H9 (cell line): ENCODE data around the gene KRTAP12-2. TPM values are rescaled to one million over a fixed set of nuclear protein-coding genes. Genes with fewer than 3 reads are reported as not detected.

ENCODE experiments used
- DNase-seq: peaks from one replicate; pipeline ENCODE4 v3.0.0-alpha.2; 2017
- H2AFZ ChIP-seq: one replicate; pipeline ENCODE4 v1.6.1; 2013; ENCODE audit warnings: mild to moderate bottlenecking, low read length, control low read depth, moderate library complexity
- H2AK5ac ChIP-seq: 2 replicates; pipeline ENCODE4 v1.6.1; 2013; ENCODE audit warnings: low read length, control low read depth, mixed read lengths; ENCODE audit not compliant: insufficient read length
- H2BK120ac ChIP-seq: one replicate; pipeline ENCODE4 v1.6.1; 2013; ENCODE audit warnings: low read depth, mild to moderate bottlenecking, low read length, control low read depth, inconsistent platforms; ENCODE audit not compliant: poor library complexity, severe bottlenecking
- H2BK12ac ChIP-seq: 2 replicates; pipeline ENCODE4 v1.6.1; 2013; ENCODE audit warnings: low read length, control low read depth, mixed read lengths, low read depth; ENCODE audit not compliant: insufficient read length
- H2BK15ac ChIP-seq: 2 replicates; pipeline ENCODE4 v1.6.1; 2013; ENCODE audit warnings: low read depth, low read length, control low read depth
- H2BK20ac ChIP-seq: one replicate; pipeline ENCODE4 v1.6.1; 2013; ENCODE audit warnings: low read depth, mild to moderate bottlenecking, low read length, control low read depth, inconsistent platforms; ENCODE audit not compliant: poor library complexity, severe bottlenecking
- H2BK5ac ChIP-seq: 2 replicates; pipeline ENCODE4 v1.6.1; 2013; ENCODE audit warnings: low read length, control low read depth, mixed read lengths; ENCODE audit not compliant: insufficient read length
- H3K14ac ChIP-seq: 2 replicates; pipeline ENCODE4 v1.6.1; 2013; ENCODE audit warnings: low read length, control low read depth; ENCODE audit not compliant: insufficient read depth
- H3K18ac ChIP-seq: 2 replicates; pipeline ENCODE4 v1.6.1; 2013; ENCODE audit warnings: low read depth, mild to moderate bottlenecking, mixed read lengths, low read length, control low read depth; ENCODE audit not compliant: insufficient read length
- H3K23ac ChIP-seq: 2 replicates; pipeline ENCODE4 v1.6.1; 2013; ENCODE audit warnings: low read length, control low read depth, mixed read lengths, low read depth; ENCODE audit not compliant: insufficient read length
- H3K23me2 ChIP-seq: 2 replicates; pipeline ENCODE4 v1.6.1; 2013; ENCODE audit warnings: low read depth, mild to moderate bottlenecking, mixed read lengths, low read length, control low read depth; ENCODE audit not compliant: insufficient read length, poor library complexity, severe bottlenecking
- H3K27ac ChIP-seq: 2 replicates; pipeline ENCODE4 v1.5.1; 2013; ENCODE audit warnings: low read length, control low read depth, mixed read lengths, low read depth; ENCODE audit not compliant: insufficient read length
- H3K27me3 ChIP-seq: 2 replicates; pipeline ENCODE4 v1.6.1; 2013; ENCODE audit warnings: low read length, control low read depth, inconsistent platforms; ENCODE audit not compliant: insufficient read depth
- H3K4ac ChIP-seq: 2 replicates; pipeline ENCODE4 v1.6.1; 2013; ENCODE audit warnings: low read depth, mild to moderate bottlenecking, control low read depth, inconsistent platforms, low read length, moderate library complexity
- H3K4me1 ChIP-seq: 2 replicates; pipeline ENCODE4 v1.6.1; 2013; ENCODE audit warnings: low read length, control low read depth, inconsistent platforms; ENCODE audit not compliant: insufficient read depth
- H3K4me2 ChIP-seq: 2 replicates; pipeline ENCODE4 v1.6.1; 2013; ENCODE audit warnings: low read length, control low read depth, mixed read lengths; ENCODE audit not compliant: insufficient read length, insufficient read depth
- H3K56ac ChIP-seq: 2 replicates; pipeline ENCODE4 v1.6.1; 2013; ENCODE audit warnings: low read depth, mild to moderate bottlenecking, mixed read lengths, low read length, control low read depth; ENCODE audit not compliant: insufficient read length
- H3K79me1 ChIP-seq: 2 replicates; pipeline ENCODE4 v1.6.1; 2013; ENCODE audit warnings: low read depth, mild to moderate bottlenecking, moderate library complexity, low read length, control low read depth, inconsistent platforms; ENCODE audit not compliant: insufficient read depth, poor library complexity, severe bottlenecking
- H3K79me2 ChIP-seq: 2 replicates; pipeline ENCODE4 v1.6.1; 2013; ENCODE audit warnings: low read length, control low read depth, inconsistent platforms; ENCODE audit not compliant: insufficient read depth
- H3K9ac ChIP-seq: 2 replicates; pipeline ENCODE4 v1.6.1; 2013; ENCODE audit warnings: low read length, control low read depth, mixed read lengths; ENCODE audit not compliant: insufficient read length; ENCODE audit errors: extremely low read depth
- H3K9me3 ChIP-seq: one replicate; pipeline ENCODE4 v1.6.1; 2013; ENCODE audit warnings: low read depth, low read length, inconsistent platforms; ENCODE audit not compliant: control insufficient read depth
- H3T11ph ChIP-seq: one replicate; pipeline ENCODE4 v1.6.1; 2013; ENCODE audit warnings: mild to moderate bottlenecking, low read length, control low read depth, inconsistent platforms
- H4K20me1 ChIP-seq: one replicate; pipeline ENCODE4 v1.6.1; 2013; ENCODE audit not compliant: control insufficient read depth, insufficient read length, insufficient read depth
- H4K5ac ChIP-seq: 2 replicates; pipeline ENCODE4 v1.6.1; 2013; ENCODE audit warnings: low read depth, mild to moderate bottlenecking, mixed read lengths, low read length, control low read depth; ENCODE audit not compliant: insufficient read length
- H4K8ac ChIP-seq: replicated peaks from 2 replicates; pipeline ENCODE4 v1.6.1; 2013; ENCODE audit warnings: low read length, control low read depth, mixed read lengths, low read depth; ENCODE audit not compliant: insufficient read length
- H4K91ac ChIP-seq: 2 replicates; pipeline ENCODE4 v1.6.1; 2013; ENCODE audit warnings: low read depth, mild to moderate bottlenecking, moderate library complexity, mixed read lengths, low read length, control low read depth; ENCODE audit not compliant: insufficient read length
- H3K27ac Mint-ChIP-seq, 3 experiments: 2 replicates in 2 of 3; 3 replicates in 1 of 3; pipeline ENCODE4 v1.8.0; 2020 to 2021; ENCODE audit warnings: mixed read lengths in 3 of 3, mild to moderate bottlenecking in 1 of 3, moderate library complexity in 1 of 3
- H3K27me3 Mint-ChIP-seq: 2 replicates; pipeline ENCODE4 v1.8.0; 2021; ENCODE audit warnings: low read depth, mild to moderate bottlenecking, moderate library complexity, mixed read lengths
- H3K36me3 Mint-ChIP-seq, 3 experiments: 2 replicates in 2 of 3; 3 replicates in 1 of 3; pipeline ENCODE4 v1.8.0; 2020 to 2021; ENCODE audit warnings: low read depth in 3 of 3, mixed read lengths in 3 of 3; ENCODE audit not compliant: insufficient read depth in 1 of 3
- H3K4me1 Mint-ChIP-seq, 2 experiments: 2 replicates each; pipeline ENCODE4 v1.8.0; 2020; ENCODE audit warnings: mixed read lengths in 2 of 2
- H3K4me3 Mint-ChIP-seq, 2 experiments: 2 replicates in 1 of 2; 3 replicates in 1 of 2; pipeline ENCODE4 v1.8.0; 2020 to 2021; ENCODE audit warnings: mild to moderate bottlenecking in 2 of 2, mixed read lengths in 2 of 2, moderate library complexity in 1 of 2
- H3K9me3 Mint-ChIP-seq, 2 experiments: 2 replicates in 1 of 2; 3 replicates in 1 of 2; pipeline ENCODE4 v1.8.0; 2020; ENCODE audit warnings: mild to moderate bottlenecking in 2 of 2, mixed read lengths in 2 of 2, moderate library complexity in 1 of 2
- CTCF ChIP-seq: fragments of 200-600 bp; sonication (generic); conservative IDR thresholded peaks from 3 replicates; pipeline ENCODE4 v1.8.0; 2021; ENCODE audit warnings: antibody characterized with exemption, mild to moderate bottlenecking
- WGBS: extraction: QIAGEN DNeasy Blood & Tissue Kit; methylation state at CpG from one replicate; pipeline ENCODE4 v1.1.7; 2013; ENCODE audit warnings: missing lambda C conversion rate, low lambda C conversion rate, mixed read lengths; ENCODE audit not compliant: insufficient read length; ENCODE audit errors: extremely low coverage; 5-methylcytosine and 5-hydroxymethylcytosine counted together
- total RNA-seq: library from RNA; stranded (reverse); gene quantifications from 2 replicates; pipeline ENCODE4 v1.2.1, GENCODE V29; 2021

The KRTAP12-2 gene
- total RNA-seq, 1 experiment from 2014 or later: not detected

GRCh38 chr21:44619886-44620285 is 46.8 kb downstream of the KRTAP12-2 start:
- Histone ChIP-seq H2AFZ (no peak overlapping the region), H2BK12ac (no peak overlapping the region), H3K4ac (no peak overlapping the region), H4K8ac (no peak overlapping the region), H3K18ac (no peak overlapping the region), H2AK5ac (no peak overlapping the region), H3K79me1 (no peaks in the 10 kb centered on the region), H3T11ph (no peak overlapping the region), H2BK120ac (no peak overlapping the region), H2BK15ac (no peak overlapping the region), H3K14ac (no peak overlapping the region), H2BK20ac (no peak overlapping the region), H4K20me1 (no peaks in the 10 kb centered on the region), H4K5ac (no peak overlapping the region), H3K4me1 (no peaks in the 10 kb centered on the region), H3K79me2 (no peaks in the 10 kb centered on the region), H3K4me2 (no peak overlapping the region), H3K56ac (no peak overlapping the region), H4K91ac (no peak overlapping the region), H3K23ac (no peak overlapping the region), H2BK5ac (no peak overlapping the region), H3K9me3 (peaks cover 4% of the 10 kb centered on the region), H3K27me3 (no peaks in the 10 kb centered on the region), H3K9ac (no peak overlapping the region), H3K23me2 (no peaks in the 10 kb centered on the region), H3K27ac (no peak overlapping the region)
- no peak overlapping the region for H3K4me3 Mint-ChIP-seq
- no peak overlapping the region for H3K27ac Mint-ChIP-seq
- no peak for TF ChIP-seq CTCF
- peaks cover 4% of the 10 kb centered on the region for H3K27me3 Mint-ChIP-seq
- no CpG with 5 or more reads among the region's 6 CpGs for WGBS
- H3K4me1 Mint-ChIP-seq: peaks cover 24 to 27% of the 10 kb centered on the region in 2 experiments
- DNase-seq: no peak
- H3K9me3 Mint-ChIP-seq: peaks cover 47 to 52% of the 10 kb centered on the region in 2 experiments
- H3K36me3 Mint-ChIP-seq: peaks cover 12 to 44% (median 30%) of the 10 kb centered on the region in 3 experiments
